ENCODE results near the gene ENTPD1.
"Not testable (repeated sequence)": the region's sequence is repeated elsewhere in the genome, so short reads cannot be mapped to it uniquely, and the experiment has no call there.

ENTPD1 gene

DNA sequence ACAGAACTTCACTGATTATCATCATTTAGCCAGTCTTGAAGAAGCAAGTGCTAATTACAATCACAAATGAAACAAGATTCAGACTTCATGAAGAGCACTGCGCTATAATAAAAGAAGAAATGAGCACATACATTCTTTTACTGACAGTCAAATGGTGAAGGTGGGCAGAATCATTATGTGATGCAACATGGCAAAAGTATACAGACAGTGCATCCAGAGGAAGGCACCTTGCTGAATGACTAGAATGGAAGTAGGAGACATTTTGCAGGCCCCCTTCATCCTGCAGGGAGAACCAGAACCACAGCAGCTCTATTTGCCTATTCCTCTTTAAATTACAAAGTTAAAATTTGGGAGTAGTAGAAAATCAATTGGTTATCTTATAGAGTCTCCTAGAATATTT, 120.8 kb downstream of the ENTPD1 start:
- TF ChIP-seq, protein P1, sequence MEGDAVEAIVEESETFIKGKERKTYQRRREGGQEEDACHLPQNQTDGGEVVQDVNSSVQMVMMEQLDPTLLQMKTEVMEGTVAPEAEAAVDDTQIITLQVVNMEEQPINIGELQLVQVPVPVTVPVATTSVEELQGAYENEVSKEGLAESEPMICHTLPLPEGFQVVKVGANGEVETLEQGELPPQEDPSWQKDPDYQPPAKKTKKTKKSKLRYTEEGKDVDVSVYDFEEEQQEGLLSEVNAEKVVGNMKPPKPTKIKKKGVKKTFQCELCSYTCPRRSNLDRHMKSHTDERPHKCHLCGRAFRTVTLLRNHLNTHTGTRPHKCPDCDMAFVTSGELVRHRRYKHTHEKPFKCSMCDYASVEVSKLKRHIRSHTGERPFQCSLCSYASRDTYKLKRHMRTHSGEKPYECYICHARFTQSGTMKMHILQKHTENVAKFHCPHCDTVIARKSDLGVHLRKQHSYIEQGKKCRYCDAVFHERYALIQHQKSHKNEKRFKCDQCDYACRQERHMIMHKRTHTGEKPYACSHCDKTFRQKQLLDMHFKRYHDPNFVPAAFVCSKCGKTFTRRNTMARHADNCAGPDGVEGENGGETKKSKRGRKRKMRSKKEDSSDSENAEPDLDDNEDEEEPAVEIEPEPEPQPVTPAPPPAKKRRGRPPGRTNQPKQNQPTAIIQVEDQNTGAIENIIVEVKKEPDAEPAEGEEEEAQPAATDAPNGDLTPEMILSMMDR (IDR thresholded peaks at IDR 0.05; ENCODE audit: unreplicated experiment in 3 of 3) = no peak
- Mint-ChIP-seq H3K4me3 (no peak overlapping the region), H3K4me1 (peaks cover 10% of the 10 kb centered on the region), H3K27me3 (ENCODE audit: low read depth) (no peaks in the 10 kb centered on the region), H3K9me3 (peaks cover 7% of the 10 kb centered on the region), H3K36me3 (ENCODE audit: low read depth) (peaks cover 45% of the 10 kb centered on the region), H3K27ac (no peak overlapping the region)

DNA sequence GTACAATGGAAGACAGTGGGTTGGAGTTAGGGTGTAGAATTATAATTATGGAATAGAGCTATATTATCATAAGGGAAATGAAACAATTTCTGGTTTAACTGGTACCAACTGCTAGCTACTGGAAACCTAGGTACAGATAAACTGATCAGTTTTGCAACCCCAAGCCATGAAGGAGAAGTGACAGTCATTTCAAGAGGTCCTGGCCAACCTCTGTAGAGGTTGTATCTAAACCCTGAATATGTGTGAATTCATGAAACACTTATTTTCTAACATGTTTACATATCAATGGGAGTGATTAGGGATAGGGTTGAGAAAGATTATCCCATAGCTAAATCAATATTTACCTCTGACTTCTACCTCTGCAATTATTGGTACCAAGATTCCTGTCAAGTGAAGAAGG, 121.9 kb downstream of the ENTPD1 start:
- Mint-ChIP-seq H3K36me3 (ENCODE audit: low read depth) (peaks cover 34% of the 10 kb centered on the region), H3K27ac (no peak overlapping the region), H3K4me1 (peaks cover 10% of the 10 kb centered on the region), H3K27me3 (ENCODE audit: low read depth) (no peaks in the 10 kb centered on the region), H3K9me3 (peaks cover 7% of the 10 kb centered on the region), H3K4me3 (no peak overlapping the region)
- TF ChIP-seq, protein P1 (IDR thresholded peaks at IDR 0.05; ENCODE audit: unreplicated experiment in 3 of 3) = no peak

DNA sequence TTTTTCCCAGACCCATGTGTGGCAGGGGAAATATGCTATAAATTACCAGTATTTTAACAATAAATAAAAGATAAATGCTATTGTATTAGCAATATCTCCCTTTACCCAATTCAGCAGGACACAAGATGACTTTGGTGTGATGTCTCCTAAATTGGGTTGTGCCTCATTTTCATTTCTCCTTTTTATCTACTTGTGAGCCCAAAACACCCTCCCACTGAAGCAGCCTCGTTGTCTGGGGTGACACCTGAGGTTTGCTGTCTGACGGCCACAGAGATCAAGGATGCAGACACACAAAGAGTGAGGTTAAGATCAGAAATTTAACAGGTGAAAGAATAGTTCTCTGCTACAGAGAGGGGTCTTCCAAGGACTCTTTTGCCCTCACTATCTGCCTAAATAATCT, 124.7 kb downstream of the ENTPD1 start:
- TF ChIP-seq, protein P1 (IDR thresholded peaks at IDR 0.05; ENCODE audit: unreplicated experiment in 3 of 3) = no peak
- Mint-ChIP-seq H3K4me3 (no peak overlapping the region), H3K4me1 (peaks cover 10% of the 10 kb centered on the region), H3K36me3 (ENCODE audit: low read depth) (peaks cover 6% of the 10 kb centered on the region), H3K9me3 (no peaks in the 10 kb centered on the region), H3K27ac (peak overlapping the region in 2 of 3 experiments; percentile 14 to 74), H3K27me3 (ENCODE audit: low read depth) (no peaks in the 10 kb centered on the region)

DNA sequence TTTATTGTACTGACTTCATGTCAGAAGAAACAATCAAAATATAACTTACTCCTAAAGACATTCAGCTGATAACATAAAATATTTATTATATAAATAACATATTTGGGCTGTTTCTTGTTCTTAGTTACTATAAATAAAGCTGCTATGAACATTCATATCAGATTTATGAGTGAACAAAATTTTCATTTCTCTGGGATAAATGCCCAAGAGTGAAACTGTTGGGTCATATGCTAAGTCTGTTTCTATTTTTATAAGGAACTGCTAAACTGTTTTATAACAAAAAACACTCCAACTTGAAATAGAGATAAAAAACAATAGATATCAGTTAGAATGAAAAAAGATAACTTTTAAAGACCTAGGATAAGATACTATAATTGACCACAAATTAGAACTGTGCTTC, 125.4 kb downstream of the ENTPD1 start:
- TF ChIP-seq, protein P1 (IDR thresholded peaks at IDR 0.05; ENCODE audit: unreplicated experiment in 3 of 3) = no peak
- Mint-ChIP-seq H3K4me1 (peaks cover 10% of the 10 kb centered on the region), H3K36me3 (ENCODE audit: low read depth) (peaks cover 3% of the 10 kb centered on the region), H3K27ac (peak overlapping the region in 2 of 3 experiments; percentile 74 to 90), H3K9me3 (no peaks in the 10 kb centered on the region), H3K4me3 (no peak overlapping the region), H3K27me3 (ENCODE audit: low read depth) (no peaks in the 10 kb centered on the region)

GRCh38 chr10:95889830-95890229, 133.9 kb downstream of the ENTPD1 start:
- H3K27ac Mint-ChIP-seq = peak overlapping the region; percentile 42 to 62 (median 54)
- TF ChIP-seq, protein P1 (IDR thresholded peaks at IDR 0.05; ENCODE audit: unreplicated experiment in 3 of 3) = no peak
- peaks cover 41% of the 10 kb centered on the region for H3K36me3 Mint-ChIP-seq (ENCODE audit: low read depth)
- no peak overlapping the region for H3K4me3 Mint-ChIP-seq
- no peaks in the 10 kb centered on the region for H3K27me3 Mint-ChIP-seq (ENCODE audit: low read depth)
- H3K9me3 Mint-ChIP-seq = no peaks in the 10 kb centered on the region
- no peaks in the 10 kb centered on the region for H3K4me1 Mint-ChIP-seq

GRCh38 chr10:95896071-95896850, 140.3 kb downstream of the ENTPD1 start:
- H3K27me3 Mint-ChIP-seq (ENCODE audit: low read depth) = no peaks in the 10 kb centered on the region
- H3K36me3 Mint-ChIP-seq (ENCODE audit: low read depth) = peaks cover 63% of the 10 kb centered on the region
- H3K4me1 Mint-ChIP-seq = no peaks in the 10 kb centered on the region
- TF ChIP-seq, protein P1 (IDR thresholded peaks at IDR 0.05; ENCODE audit: unreplicated experiment in 3 of 3) = no peak
- no peak overlapping the region for H3K4me3 Mint-ChIP-seq
- no peak overlapping the region for H3K27ac Mint-ChIP-seq
- no peaks in the 10 kb centered on the region for H3K9me3 Mint-ChIP-seq

DNA sequence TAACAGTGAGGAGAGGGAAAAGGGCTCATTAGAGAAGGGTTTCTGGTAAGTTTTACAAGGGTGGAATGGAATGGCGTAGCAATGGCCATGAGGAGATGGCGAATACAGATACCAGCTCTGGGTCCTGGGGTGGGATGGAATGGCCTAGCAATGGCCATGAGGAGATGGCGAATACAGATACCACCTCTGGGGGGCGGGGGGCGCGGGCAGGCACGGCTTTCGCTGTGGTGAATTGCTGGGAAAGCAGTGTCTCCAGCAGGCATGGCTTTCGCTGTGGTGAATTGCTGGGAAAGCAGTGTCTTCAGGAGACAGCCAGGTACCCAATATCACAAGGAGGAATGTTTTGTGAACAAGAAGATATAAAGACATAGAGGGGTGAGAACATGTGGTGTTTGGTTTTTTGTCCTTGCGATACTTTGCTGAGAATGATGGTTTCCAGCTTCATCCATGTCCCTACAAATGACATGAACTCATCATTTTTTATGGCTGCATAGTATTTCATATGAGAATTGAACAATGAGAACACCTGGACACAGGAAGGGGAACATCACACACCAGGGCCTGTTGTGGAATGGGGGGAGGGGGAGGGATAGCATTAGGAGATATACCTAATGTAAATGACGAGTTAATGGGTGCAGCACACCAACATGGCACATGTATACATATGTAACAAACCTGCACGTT, 150.1 kb downstream of the ENTPD1 start:
- H3K36me3 Mint-ChIP-seq (ENCODE audit: low read depth); H3K27me3 Mint-ChIP-seq (ENCODE audit: low read depth); H3K4me1 Mint-ChIP-seq; H3K9me3 Mint-ChIP-seq: not testable (repeated sequence)
- H3K4me3 Mint-ChIP-seq = peak overlapping the region in 2 of 3 experiments; percentile 76 to 91
- peak overlapping the region in 2 of 3 experiments; percentile 8 to 86 for H3K27ac Mint-ChIP-seq

Data from nephron (organoid).